Mesothelial cell of epicardium (in vitro differentiated cells): ENCODE measurements around the gene MEIS2. TPM values are rescaled to one million over a fixed set of nuclear protein-coding genes. Genes with fewer than 3 reads are reported as not detected.

Experiments used
- DNase-seq, 2 experiments: peaks; one replicate each; pipeline ENCODE4 v3.0.0; 2021; ENCODE audit warnings: low spot score in 2 of 2; ENCODE audit not compliant: unreplicated experiment in 2 of 2
- H3K27ac Mint-ChIP-seq: 2 replicates; pipeline ENCODE4 v1.8.0; 2021; ENCODE audit warnings: mixed read lengths
- H3K27me3 Mint-ChIP-seq: 2 replicates; pipeline ENCODE4 v1.8.0; 2021; ENCODE audit warnings: low read depth, mixed read lengths
- H3K36me3 Mint-ChIP-seq: 2 replicates; pipeline ENCODE4 v1.8.0; 2021; ENCODE audit warnings: mixed read lengths
- H3K4me1 Mint-ChIP-seq: 2 replicates; pipeline ENCODE4 v1.8.0; 2021; ENCODE audit warnings: mixed read lengths
- H3K4me3 Mint-ChIP-seq: 2 replicates; pipeline ENCODE4 v1.8.0; 2021; ENCODE audit warnings: mild to moderate bottlenecking, moderate library complexity, mixed read lengths
- H3K9me3 Mint-ChIP-seq: 2 replicates; pipeline ENCODE4 v1.8.0; 2021; ENCODE audit warnings: mixed read lengths
- CTCF ChIP-seq: fragments of 200-600 bp; sonication (generic); IDR thresholded peaks from one replicate; pipeline ENCODE4 v1.5.0; 2021; ENCODE audit warnings: antibody characterized with exemption; ENCODE audit not compliant: unreplicated experiment
- total RNA-seq: library from RNA; stranded (reverse); gene quantifications from 3 replicates; pipeline ENCODE4 v1.2.1, GENCODE V29; 2021

The MEIS2 gene
- total RNA-seq, 1 donor from 2014 or later, result 397 TPM

DNA sequence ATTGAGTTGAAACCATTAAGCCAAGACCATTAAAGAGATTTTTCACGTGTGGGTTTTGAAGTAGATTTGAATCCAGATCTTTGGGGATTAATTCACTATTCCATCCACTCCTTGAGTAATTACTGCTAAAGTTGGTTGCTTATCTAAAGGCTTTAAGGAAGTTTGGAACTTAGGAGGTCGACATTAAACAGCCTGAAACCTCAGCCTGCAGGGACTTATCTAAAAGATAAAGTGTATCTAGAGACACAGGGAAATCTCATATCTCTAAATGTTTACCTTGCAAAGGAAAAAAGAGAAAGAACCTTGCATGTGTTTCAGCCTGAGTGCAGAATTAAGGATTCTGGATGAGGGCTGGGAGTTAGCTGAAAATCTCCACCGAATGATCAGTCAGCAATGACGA is 158.6 kb downstream of the MEIS2 start:
- Mint-ChIP-seq H3K36me3 (peaks cover 43% of the 10 kb centered on the region), H3K4me1 (peaks cover 63% of the 10 kb centered on the region), H3K27me3 (no peaks in the 10 kb centered on the region), H3K4me3 (no peak overlapping the region), H3K9me3 (no peaks in the 10 kb centered on the region), H3K27ac (peak overlapping the region; percentile 77)
- no peak for TF ChIP-seq CTCF
- no peak for DNase-seq

DNA sequence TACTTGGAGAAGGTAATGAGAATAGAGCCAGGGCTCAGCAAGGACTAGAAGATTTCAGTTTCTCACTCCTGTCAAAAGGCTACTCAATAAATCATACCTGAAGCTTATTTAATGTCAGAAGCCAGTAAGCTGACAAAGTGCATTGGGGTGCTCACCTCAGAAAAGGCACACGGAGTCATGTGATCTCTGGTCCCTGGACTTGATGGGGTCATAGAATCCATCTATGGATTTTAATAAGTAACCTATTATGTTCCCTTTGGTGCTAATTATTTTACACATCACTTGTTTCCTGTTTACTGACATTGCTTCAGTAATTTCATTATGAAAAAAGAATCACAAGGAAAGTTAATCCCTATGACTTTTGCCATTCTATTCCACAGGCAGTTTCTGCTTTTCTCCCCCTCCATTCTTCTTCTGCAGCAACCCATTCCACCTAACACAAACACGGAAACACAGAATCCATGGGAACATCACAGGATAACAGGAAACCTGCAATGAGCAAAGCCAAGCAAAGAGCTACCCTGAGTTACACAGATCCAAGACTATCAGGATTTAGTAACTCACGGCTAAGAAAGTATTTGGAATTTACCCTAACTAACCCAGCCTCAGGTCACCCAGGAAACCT is 159.6 kb downstream of the MEIS2 start:
- Mint-ChIP-seq H3K9me3 (no peaks in the 10 kb centered on the region), H3K4me1 (peaks cover 55% of the 10 kb centered on the region), H3K27me3 (no peaks in the 10 kb centered on the region), H3K4me3 (no peak overlapping the region), H3K27ac (peak overlapping the region; percentile 77), H3K36me3 (peaks cover 40% of the 10 kb centered on the region)
- TF ChIP-seq CTCF, result no peak
- DNase-seq, result no peak

DNA sequence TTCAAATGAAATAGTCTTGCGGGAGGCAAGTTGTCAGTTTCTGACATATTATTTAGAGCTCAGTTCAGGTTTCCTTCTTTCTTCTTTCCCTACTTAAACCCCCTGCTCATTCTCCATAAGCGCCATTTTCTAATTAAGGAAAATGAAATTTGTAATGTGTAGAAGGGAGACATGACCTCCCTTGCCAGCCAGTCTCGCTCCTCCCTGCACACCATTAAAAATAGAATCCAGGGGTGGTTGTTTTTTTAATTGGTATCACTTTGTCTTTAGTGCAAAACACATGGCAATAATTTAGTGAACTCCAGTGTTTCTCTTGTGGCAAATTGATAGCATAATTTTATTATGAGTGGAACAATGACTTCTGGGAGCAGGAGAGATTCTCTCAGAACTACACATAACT is 160.1 kb downstream of the MEIS2 start:
- Mint-ChIP-seq H3K4me1 (peaks cover 51% of the 10 kb centered on the region), H3K27ac (peak overlapping the region; percentile 77), H3K36me3 (peaks cover 36% of the 10 kb centered on the region), H3K4me3 (no peak overlapping the region), H3K27me3 (no peaks in the 10 kb centered on the region), H3K9me3 (no peaks in the 10 kb centered on the region)
- TF ChIP-seq CTCF, result no peak
- DNase-seq, result no peak

- Mint-ChIP-seq H3K9me3 (no peaks in the 10 kb centered on the region), H3K4me1 (peaks cover 51% of the 10 kb centered on the region), H3K27ac (peak overlapping the region; percentile 75), H3K4me3 (no peak overlapping the region), H3K27me3 (no peaks in the 10 kb centered on the region), H3K36me3 (peaks cover 35% of the 10 kb centered on the region)
- DNase-seq, result no peak
- no peak for TF ChIP-seq CTCF
Observed at GRCh38 chr15:36938764-36939163, 161.6 kb downstream of the MEIS2 start.

GRCh38 chr15:36938131-36938530 is 162.2 kb downstream of the MEIS2 start:
- Mint-ChIP-seq H3K9me3 (no peaks in the 10 kb centered on the region), H3K4me1 (peaks cover 50% of the 10 kb centered on the region), H3K27me3 (no peaks in the 10 kb centered on the region), H3K4me3 (no peak overlapping the region), H3K36me3 (peaks cover 34% of the 10 kb centered on the region), H3K27ac (peak overlapping the region; percentile 78)
- DNase-seq, result no peak
- no peak for TF ChIP-seq CTCF

DNA sequence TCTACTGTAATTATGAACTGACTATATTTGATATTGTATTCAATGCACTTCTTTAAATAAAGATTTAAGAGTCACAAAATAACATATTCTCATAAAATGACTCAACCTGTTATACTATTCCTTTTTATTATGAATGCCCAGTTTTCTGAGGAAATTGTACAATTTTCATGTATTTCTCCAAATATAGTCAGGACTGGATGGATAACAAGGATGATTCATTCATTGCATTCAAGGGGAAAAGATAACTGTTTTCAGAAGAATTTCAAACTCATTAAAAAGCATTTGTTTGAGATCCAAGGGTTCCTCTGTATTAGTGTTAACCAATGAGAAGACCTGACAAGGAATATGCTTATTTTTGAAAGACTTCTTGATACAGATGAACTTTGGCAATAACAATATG is 163.7 kb downstream of the MEIS2 start:
- Mint-ChIP-seq H3K27ac (no peak overlapping the region), H3K27me3 (no peaks in the 10 kb centered on the region), H3K36me3 (peaks cover 24% of the 10 kb centered on the region), H3K4me3 (no peak overlapping the region), H3K9me3 (no peaks in the 10 kb centered on the region), H3K4me1 (peaks cover 43% of the 10 kb centered on the region)
- no peak for DNase-seq
- no peak for TF ChIP-seq CTCF
